ENCODE measurements around the gene ELP4.

- no peak for TF ChIP-seq EZH2 (IDR thresholded peaks at IDR 0.05)
- no peak for TF ChIP-seq CTCF (IDR thresholded peaks at IDR 0.05 in 2 of 3, conservative IDR thresholded peaks at IDR 0.05 in 1 of 3; ENCODE audit: borderline replicate concordance in 1 of 3, insufficient read depth in 1 of 3, low read depth in 2 of 3, low read length in 2 of 3)
- no peak for TF ChIP-seq POLR2AphosphoS5 (IDR thresholded peaks at IDR 0.05; ENCODE audit: low read depth, low read length)
- TF ChIP-seq MAX (IDR thresholded peaks at IDR 0.05) = no peak
- TF ChIP-seq POLR2A (IDR thresholded peaks at IDR 0.05; ENCODE audit: borderline replicate concordance, extremely low read depth, insufficient read depth, insufficient read length) = no peak
- TF ChIP-seq SRF (IDR thresholded peaks at IDR 0.05; ENCODE audit: low read depth) = no peak
Measured at GRCh38 chr11:31740131-31740530, 230.6 kb downstream of the ELP4 start.

Data from HCT116 (cell line).